GM21390 (cell line): ENCODE results near the gene VEGFA.

Source experiments
- ATAC-seq: cut with Tn5 transposase; IDR thresholded peaks from one replicate; pipeline ENCODE4 v1.9.1; 2021; ENCODE audit not compliant: unreplicated experiment

The VEGFA gene

DNA sequence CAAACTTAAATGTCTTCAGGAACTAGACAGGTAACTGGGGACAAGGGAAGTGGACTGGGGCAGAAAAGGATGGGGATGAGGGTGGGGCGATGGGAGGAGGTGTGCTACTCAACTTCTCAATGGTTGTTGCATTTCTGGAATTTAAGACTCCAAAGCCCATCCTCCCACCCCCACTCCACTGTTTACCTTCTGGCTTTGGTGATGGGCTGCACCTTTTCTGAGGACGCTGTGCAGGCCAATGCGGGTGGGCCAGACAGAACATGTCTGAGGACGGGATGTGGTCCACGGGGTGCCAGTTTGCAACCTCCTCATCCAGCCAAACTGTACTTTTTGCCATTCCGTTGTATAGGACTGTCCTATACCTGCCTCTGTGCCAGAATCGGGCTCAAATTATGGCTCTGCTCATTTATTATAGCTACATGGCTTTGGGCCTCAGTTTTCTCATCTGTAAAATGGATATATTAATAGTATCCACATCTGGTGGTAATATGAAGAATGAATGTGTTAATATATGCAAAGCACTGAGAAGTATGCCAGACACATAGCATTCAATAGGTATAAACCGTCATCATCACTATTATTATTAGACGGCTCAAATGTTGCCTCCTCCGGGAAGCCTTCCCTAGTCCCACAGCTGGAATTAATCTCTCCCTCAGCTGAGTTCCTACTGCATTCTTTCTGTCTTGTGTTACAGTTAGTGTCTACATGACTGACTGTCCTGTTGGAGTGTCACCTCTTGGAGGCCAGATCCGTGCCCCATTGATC lies 31.0 kb upstream of the VEGFA start:
- no peak for ATAC-seq

- ATAC-seq: no peak
Observed at GRCh38 chr6:43739642-43740091, 30.3 kb upstream of the VEGFA start.

- ATAC-seq: no peak
Observed at GRCh38 chr6:43740321-43740960, 29.6 kb upstream of the VEGFA start.

GRCh38 chr6:43740961-43741764 lies 28.8 kb upstream of the VEGFA start:
- no peak for ATAC-seq

DNA sequence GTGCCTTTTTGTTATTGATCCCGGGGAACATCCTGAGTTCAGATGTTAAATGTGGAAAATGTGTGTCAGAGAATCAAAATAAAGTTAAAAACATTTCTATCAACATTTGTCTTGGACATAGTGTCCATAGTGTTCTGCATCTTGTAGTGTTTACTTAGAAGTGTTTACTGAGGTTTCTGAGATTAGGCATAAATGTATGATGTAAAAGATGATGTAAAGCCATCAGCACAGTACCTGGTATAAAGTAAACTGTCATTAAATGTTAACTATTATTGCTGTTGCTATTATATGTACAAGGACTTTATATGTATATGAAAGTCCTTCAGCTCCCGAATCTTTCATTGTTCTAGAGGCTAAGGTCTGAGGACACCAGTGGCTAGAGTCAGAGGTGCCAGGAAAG lies 28.2 kb upstream of the VEGFA start:
- ATAC-seq: no peak

DNA sequence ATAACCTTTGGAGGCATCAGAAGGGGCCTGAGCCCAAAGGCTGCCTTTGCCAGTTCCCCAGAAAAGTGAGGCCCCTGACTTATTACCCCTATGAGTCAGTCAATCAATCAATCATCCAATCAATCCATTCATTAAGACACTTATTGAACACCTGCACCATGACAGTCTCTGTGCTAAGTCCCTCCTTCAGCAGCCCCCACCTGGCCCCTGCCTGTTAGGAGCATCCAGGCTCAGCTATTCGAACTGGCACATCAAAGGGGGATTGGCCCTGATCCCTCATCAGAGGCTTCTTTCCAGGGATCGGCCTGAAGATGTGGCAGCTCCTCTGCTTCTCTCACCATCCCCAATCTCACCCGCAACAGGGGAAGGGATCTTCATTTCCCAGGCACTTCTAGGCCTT lies 27.7 kb upstream of the VEGFA start:
- ATAC-seq: no peak

- no peak for ATAC-seq
Observed at GRCh38 chr6:43742931-43743632, 26.9 kb upstream of the VEGFA start.

DNA sequence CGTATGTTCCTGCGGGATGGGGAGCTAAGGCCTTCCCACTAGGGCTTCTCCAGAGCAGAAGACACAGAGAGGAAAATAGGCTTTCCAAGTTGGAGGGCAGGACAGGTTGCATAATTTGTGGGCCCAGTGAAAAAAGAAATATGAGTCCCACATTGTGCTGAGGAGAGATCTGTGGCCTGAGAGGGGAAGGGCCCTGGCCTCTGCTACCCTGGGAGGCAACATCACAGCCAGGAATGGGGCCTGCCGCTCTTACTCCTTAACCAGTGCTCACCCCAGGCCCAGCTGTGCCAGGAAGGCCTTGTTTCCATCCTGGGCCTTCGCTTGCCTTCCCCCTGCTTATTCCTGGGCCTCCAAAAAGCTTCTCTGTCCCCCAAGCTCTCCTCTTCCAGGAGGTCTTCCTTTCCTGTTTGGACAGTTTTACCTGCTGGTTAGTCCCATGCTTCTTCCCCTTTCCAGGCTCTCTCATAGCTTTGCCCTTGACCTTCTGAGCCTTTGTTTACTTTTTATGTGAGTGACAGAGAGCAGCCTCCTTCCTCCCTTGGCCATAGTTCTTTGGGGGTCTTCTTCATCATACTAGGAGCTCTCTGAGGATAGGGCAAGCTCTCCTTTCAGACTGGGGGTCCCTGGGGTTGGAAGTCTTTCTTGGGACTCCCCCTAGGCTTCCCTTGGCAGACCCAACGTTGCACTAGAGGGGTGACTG lies 26.2 kb upstream of the VEGFA start:
- ATAC-seq: no peak

- no peak for ATAC-seq
Observed at GRCh38 chr6:43744491-43744890, 25.5 kb upstream of the VEGFA start.

DNA sequence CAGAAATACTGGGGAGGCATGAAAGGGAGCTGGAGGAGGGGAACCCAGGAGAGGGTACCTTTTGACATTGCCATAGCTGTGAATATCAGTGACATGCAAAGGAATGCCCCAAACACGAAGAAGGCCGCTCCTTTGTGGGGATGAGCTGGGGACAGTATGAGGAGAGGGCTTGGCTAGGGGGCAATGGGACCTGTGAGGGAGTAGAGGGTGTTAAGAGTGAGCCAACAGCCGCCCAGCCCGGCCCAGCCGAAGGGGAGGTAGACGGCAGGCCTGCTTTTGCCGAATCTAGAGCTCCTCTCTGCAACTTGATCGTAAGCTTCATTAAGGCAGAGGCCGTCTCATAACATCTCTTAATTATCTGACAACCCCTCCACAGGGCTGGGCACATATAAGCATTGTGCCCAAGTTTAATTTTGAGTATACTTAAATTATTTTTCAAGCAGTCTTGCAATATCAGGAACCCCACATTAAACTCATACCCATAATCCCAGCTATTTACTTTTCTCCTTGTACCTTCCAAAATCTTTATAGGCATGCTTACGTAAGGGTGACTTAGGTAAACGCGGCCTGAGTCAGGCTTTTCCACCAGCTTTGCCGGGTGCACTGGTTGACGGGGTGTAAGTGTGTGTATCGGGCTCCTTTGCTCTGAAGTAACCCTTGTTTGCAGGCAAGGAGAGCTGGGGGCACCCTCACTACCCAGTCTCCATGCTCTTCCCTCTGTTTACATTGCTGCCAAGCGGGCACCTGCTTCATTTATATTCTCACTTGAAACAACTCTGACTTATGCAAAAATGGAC lies 24.9 kb upstream of the VEGFA start:
- no peak for ATAC-seq

DNA sequence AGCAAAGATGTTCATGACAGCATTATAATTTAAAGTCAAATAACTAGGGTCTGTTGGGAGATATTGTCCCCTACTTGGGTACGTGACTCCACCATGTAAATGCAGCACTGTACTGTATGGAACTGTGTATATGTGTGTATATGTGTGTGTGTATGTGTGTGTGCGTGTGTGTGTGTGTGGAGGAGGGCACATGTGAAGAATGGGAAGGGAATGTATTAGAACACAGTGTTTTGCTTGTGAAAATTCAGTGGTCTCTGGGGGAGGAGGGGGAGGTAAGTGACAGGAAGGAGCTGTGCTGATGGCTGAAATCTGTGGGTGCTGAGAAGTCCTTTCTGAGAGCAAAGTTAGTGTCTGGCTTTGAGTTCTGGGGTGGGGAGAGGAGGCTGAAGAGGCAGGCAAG lies 23.9 kb upstream of the VEGFA start:
- ATAC-seq: no peak

DNA sequence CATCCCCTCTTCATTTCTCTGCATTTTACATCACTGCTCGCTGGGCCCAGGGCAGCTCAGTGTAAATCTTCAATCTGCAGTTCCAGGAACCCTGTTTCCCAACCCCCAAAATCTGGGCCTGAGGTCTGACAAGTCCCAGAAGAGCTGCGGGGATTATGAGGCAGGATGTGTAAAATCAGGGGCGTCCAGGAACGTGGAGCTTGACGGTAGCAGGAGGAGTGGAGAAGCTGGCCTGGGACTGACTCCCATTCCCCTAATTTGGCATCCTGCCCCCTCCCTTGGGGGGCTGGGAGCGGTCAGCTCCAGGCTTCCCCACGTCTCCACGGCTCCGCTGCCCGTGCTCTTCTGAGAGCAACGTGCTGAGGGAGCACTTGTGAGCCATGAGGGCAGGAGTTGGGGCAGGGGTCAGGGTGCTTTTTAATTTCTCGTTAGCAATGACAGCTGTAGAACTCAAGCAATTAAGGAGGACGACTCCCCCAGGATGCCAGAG lies 23.4 kb upstream of the VEGFA start:
- ATAC-seq: no peak

- ATAC-seq: no peak
Observed at GRCh38 chr6:43747784-43748183, 22.2 kb upstream of the VEGFA start.

GRCh38 chr6:43748765-43749164 lies 21.2 kb upstream of the VEGFA start:
- no peak for ATAC-seq

- ATAC-seq: no peak
Observed at GRCh38 chr6:43749461-43749860, 20.6 kb upstream of the VEGFA start.

GRCh38 chr6:43750622-43751021 lies 19.4 kb upstream of the VEGFA start:
- ATAC-seq: no peak

GRCh38 chr6:43753570-43754183 lies 16.3 kb upstream of the VEGFA start:
- ATAC-seq: no peak

DNA sequence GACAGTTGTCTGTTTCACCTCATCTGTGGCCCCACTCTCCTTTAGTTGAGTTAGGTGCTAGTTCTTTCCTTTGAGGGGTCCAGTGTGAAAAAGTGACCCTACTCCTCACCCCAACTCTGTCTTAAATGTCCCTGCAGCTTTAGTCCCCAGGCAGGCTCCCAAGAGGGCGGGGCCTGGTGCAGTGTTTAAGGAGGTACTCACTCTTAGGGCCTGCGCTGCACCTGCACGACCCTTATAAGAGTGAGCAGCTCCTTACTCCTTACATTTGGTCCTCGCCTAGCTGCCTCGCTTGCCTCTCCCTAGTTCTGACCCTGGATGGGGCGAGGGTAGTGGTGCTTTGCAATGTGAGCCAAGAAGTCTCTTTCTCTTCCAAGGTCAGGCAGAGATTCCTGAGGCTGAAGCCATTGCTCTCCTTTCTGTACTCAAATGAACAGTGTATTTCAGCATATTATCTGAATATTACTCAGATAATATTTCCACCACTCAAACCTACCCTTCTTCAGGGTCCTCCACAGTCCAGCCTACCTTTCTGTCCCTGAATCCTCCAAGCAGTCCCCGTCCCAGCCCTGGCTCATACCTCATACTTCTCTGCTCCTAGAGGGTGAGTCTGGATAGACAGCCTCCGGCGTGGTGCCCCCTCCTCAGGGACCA lies 11.9 kb upstream of the VEGFA start:
- no peak for ATAC-seq

DNA sequence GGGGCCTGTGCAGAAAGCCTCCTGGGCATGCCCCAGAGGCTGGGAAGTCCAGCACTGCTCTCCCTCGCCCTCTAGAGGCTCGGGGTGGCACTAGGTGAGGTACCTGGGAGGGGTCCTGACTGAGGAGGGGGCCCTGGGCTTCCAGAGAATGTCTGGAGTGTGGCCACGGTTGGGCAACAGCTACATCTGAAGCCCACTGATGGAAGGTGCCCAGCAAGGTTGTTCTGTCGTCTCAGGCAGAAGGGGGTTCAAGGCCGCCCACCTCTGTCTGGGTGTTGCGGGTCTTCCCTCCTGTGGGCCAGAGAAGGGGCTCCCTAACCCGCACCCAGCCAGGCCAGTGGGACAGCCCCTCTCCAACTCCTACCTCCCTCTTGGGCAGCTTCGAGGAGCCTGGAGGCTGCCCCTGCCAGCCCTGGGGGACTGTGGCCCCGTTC lies 11.4 kb upstream of the VEGFA start:
- ATAC-seq: no peak
